Thoracic aorta (tissue), 2 donors: ENCODE data around the gene RBPJ. TPM values are rescaled to one million over a fixed set of nuclear protein-coding genes. Genes with fewer than 3 reads are reported as not detected.

Experiments
- ATAC-seq: fragments of 150-250 bp; one replicate; pipeline ENCODE4 v1.8.0; 2017; ENCODE audit warnings: low read depth; ENCODE audit not compliant: insufficient number of reproducible peaks, low FRiP score
- DNase-seq: peaks from one replicate; pipeline ENCODE4 v3.0.0-alpha.2; 2020; ENCODE audit warnings: low spot score
- H3K27ac ChIP-seq, 2 donors: fragments of 200-600 bp; sonication (generic); 1 replicate in 1 of 2; 2 replicates in 1 of 2; pipeline ENCODE4 v1.5.1; 2016; ENCODE audit warnings: mild to moderate bottlenecking in 2 of 2, moderate library complexity in 2 of 2
- H3K27me3 ChIP-seq: fragments of 200-600 bp; sonication (generic); replicated peaks from 2 replicates; pipeline ENCODE4 v1.6.0; 2016; ENCODE audit warnings: mild to moderate bottlenecking; ENCODE audit not compliant: insufficient read depth
- H3K36me3 ChIP-seq: fragments of 200-600 bp; sonication (generic); one replicate; pipeline ENCODE4 v1.5.1; 2016
- H3K4me1 ChIP-seq, 2 donors: fragments of 200-600 bp; sonication (generic); 1 replicate in 1 of 2; 2 replicates in 1 of 2; pipeline versions ENCODE4 v1.5.1 to v1.6.0; 2016; ENCODE audit warnings: low read depth in 2 of 2, mild to moderate bottlenecking in 1 of 2; ENCODE audit not compliant: control insufficient read depth in 1 of 2
- H3K4me3 ChIP-seq: fragments of 200-600 bp; sonication (generic); 2 replicates; pipeline ENCODE4 v1.5.1; 2016; ENCODE audit warnings: mild to moderate bottlenecking
- H3K9me3 ChIP-seq: fragments of 200-600 bp; sonication (generic); 2 replicates; pipeline ENCODE4 v1.5.1; 2016
- total RNA-seq, 2 donors: library from RNA; depleted of rRNA; stranded (reverse); fragments of >200 nt; gene quantifications; one replicate each; pipeline versions ENCODE4 v1.1.0 to v1.2.3, GENCODE V29; 2016
- TF ChIP-seq, protein P1 (sequence below): fragments of 200-600 bp; sonication (generic); IDR thresholded peaks from one replicate; pipeline ENCODE4 v1.5.1; 2019; ENCODE audit warnings: antibody characterized with exemption

The RBPJ gene
- total RNA-seq, 2 donors from 2014 or later: 63.4 to 82.6 TPM

DNA sequence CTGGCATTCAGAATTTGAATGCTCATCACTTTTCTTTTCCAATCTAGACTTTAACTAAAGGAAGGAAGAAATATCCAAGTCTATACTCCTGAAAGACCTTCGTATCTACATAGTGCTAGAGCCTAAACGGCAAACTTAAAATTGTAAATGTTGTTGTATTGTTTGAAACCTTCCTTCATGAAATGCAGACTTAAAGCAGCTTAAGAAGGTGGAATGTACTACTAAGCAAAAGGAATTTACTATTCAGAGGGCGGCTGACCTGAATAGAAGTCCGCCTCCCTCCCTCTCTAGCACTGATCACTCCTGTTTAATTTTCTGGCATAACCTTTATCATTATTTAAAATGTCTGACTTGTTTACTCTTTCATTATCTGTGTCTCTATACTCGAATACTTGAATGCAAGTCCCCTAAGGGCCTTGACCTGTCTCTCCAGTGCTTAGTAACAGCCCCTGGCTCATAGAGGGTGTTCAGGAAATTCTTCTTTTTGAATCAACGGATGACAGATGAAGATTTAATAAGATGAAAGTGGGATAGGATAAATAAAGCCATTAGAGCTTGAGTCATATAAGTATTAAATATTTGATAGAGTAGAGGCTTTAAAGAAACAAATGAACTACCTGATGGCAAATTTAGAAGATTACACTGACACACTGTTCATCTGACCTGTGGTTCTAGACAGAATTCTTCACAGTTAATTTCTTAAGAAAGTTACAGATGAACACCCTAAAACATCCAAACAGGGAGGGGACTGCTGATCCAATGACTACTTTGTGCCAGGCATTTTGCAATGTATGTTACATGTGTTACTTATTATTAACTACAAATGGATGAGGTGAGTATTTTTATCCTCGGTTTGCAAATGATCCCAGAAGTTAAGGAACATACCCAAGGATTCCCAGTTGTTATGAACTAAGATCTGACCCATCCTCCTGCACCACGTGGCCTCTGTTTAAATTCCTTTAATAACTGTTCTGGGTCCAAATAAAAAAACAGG, 20.2 kb upstream of the RBPJ start:
- TF ChIP-seq, protein P1, sequence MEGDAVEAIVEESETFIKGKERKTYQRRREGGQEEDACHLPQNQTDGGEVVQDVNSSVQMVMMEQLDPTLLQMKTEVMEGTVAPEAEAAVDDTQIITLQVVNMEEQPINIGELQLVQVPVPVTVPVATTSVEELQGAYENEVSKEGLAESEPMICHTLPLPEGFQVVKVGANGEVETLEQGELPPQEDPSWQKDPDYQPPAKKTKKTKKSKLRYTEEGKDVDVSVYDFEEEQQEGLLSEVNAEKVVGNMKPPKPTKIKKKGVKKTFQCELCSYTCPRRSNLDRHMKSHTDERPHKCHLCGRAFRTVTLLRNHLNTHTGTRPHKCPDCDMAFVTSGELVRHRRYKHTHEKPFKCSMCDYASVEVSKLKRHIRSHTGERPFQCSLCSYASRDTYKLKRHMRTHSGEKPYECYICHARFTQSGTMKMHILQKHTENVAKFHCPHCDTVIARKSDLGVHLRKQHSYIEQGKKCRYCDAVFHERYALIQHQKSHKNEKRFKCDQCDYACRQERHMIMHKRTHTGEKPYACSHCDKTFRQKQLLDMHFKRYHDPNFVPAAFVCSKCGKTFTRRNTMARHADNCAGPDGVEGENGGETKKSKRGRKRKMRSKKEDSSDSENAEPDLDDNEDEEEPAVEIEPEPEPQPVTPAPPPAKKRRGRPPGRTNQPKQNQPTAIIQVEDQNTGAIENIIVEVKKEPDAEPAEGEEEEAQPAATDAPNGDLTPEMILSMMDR: no peak

GRCh38 chr4:26302031-26302899, 18.5 kb upstream of the RBPJ start:
- Histone ChIP-seq H3K27ac (no peak overlapping the region), H3K36me3 (no peaks in the 10 kb centered on the region), H3K27me3 (no peaks in the 10 kb centered on the region), H3K4me3 (no peak overlapping the region), H3K9me3 (no peaks in the 10 kb centered on the region), H3K4me1 (peaks cover 0 to 10% of the 10 kb centered on the region in 2 donors)
- DNase-seq (no peak), ATAC-seq (no peak)
- TF ChIP-seq, protein P1: no peak

More for the DNA sequence above, 20.2 kb upstream of the RBPJ start:
- DNase-seq (no peak), ATAC-seq (no peak)
- Histone ChIP-seq H3K4me1 (peaks cover 0 to 10% of the 10 kb centered on the region in 2 donors), H3K27me3 (no peaks in the 10 kb centered on the region), H3K4me3 (no peak overlapping the region), H3K9me3 (no peaks in the 10 kb centered on the region), H3K27ac (no peak overlapping the region), H3K36me3 (no peaks in the 10 kb centered on the region)

GRCh38 chr4:26303008-26303407, 17.8 kb upstream of the RBPJ start:
- DNase-seq (no peak), ATAC-seq (no peak)
- peaks cover 0 to 7% of the 10 kb centered on the region in 2 donors for H3K4me1 ChIP-seq
- H3K4me3 ChIP-seq: no peak overlapping the region
- H3K9me3 ChIP-seq: no peaks in the 10 kb centered on the region
- H3K27ac ChIP-seq: no peak overlapping the region
- no peaks in the 10 kb centered on the region for H3K27me3 ChIP-seq
- H3K36me3 ChIP-seq: no peaks in the 10 kb centered on the region
- TF ChIP-seq, protein P1: no peak

GRCh38 chr4:26307037-26307800, 13.6 kb upstream of the RBPJ start:
- TF ChIP-seq, protein P1: no peak
- Histone ChIP-seq H3K36me3 (no peaks in the 10 kb centered on the region), H3K27ac (peak overlapping the region in 1 of 2 donors; percentile 15), H3K4me1 (no peaks in the 10 kb centered on the region), H3K27me3 (no peaks in the 10 kb centered on the region), H3K4me3 (no peak overlapping the region), H3K9me3 (no peaks in the 10 kb centered on the region)
- DNase-seq (no peak), ATAC-seq (no peak)
